DMS 273 (cell line): ENCODE data around the gene PTAFR.

Source experiments
- DNase-seq: peaks from one replicate; lab custom pipeline; 2025; ENCODE audit not compliant: unreplicated experiment; lab: John Stamatoyannopoulos, UW

The PTAFR gene

DNA sequence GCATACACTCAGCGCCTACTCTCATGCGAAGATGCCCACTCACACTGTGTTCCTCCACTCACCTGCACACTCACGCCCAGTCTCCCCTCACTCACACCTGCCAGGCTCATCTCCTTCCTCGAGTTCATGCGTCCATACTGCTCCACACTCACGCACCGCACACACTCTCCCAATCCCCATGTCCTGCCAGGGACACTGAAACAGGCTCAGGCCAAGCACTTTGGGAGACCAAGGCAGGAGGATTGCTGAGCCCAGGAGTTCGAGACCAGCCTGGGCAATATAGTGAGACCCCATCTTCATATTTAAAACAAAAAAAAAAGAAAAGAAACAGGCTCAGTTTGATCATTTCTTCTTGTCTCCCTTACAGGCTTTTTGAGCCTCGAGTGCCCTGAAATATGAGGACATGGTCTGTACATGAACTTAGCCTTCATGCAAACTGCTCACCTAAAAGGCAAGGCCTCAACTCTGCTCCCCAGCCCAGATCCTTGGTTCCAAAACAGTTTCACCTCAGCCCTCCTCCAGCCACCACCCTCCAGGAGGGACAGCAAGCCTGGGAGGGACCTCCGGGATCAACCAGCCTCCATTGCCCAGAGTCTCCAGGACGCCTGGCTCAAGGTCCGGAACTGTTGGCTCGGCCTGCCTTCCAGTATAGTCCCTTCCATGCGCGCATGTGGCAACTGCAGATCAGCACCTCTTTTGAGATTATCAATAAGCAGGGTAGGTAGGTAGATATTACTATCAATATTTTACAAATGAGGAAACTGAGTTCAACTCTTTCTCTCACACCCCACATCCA lies 2.4 kb upstream of the PTAFR start:
- no peak for DNase-seq

DNA sequence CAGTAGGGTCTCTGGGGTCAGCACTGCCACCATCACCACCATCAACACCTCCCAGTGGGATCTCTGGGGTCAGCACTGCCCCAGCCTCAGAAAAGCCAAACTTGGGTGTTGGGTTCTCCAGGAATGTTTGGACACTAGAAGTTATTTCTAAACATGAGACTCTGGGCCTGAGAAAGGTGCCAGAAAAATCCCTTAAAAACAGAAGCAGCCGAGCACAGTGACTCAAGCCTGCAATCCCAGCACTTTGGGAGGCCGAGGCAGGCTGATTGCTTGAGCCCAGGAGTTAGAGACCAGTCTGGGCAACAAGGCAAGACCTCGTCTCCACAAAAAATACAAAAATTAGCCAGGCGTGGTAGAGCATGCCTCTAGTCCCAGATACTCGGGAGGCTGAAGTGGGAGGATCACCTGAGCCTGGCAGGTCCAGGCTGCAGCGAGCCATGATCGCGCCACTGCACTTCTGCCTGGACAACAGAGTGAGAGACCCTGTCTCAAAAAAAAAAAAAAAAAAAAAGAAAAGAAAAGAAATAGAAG lies 470 bp downstream of the PTAFR start:
- DNase-seq, result no peak

DNA sequence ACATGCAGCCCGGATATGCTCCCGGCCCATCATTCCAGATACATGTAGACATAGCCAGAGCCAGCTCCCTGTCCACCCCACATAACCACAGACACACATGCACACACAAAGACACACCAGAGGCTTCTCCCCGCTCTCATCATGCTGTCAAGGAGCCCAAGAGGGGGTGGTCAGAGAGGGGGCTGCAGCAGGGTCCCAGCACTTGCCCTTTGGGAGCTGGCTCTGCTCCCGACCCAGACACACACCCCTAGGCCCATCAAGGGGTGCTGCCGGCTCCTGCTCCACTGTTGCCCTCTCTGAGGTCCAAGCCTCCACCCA lies 2.6 kb downstream of the PTAFR start:
- no peak for DNase-seq

DNA sequence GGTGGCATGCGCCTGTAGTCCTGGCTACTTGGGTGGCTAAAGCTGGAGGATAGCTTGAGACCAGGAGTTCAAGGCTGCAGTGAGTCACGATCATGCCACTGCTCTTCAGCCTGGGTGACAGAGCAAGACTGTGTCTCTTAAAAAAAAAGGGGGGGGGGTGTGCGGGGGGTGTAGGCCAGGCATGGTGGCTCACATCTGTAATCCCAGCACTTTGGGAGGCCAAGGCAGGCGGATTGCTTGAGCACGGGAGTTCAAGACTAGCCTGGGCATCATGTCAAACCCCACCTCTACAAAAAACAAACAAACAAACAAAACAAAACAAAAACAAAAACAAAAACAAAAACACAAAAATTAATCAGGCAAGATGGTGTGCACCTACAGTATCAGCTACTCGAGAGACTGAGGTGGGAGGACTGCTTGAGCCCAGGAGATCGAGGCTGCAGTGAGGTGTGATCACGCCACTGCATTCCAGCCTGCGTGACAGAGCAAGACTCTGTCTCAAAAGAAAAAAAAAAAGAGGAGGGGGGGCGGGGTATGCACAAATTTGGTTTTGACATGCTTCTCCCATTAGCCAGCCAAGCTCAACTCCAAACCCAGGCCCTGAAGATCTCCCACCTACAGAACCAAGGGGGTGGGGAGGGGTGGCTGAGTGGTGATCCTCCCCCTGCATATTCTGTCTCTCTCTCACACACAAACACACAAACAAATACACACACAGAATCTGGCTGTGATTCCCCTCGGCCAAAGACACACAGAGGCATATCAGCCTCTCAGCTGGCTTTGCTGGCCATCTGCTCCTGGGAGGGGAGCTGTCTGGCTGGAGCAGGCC lies 3.1 kb downstream of the PTAFR start:
- peak; percentile 70 for DNase-seq

DNA sequence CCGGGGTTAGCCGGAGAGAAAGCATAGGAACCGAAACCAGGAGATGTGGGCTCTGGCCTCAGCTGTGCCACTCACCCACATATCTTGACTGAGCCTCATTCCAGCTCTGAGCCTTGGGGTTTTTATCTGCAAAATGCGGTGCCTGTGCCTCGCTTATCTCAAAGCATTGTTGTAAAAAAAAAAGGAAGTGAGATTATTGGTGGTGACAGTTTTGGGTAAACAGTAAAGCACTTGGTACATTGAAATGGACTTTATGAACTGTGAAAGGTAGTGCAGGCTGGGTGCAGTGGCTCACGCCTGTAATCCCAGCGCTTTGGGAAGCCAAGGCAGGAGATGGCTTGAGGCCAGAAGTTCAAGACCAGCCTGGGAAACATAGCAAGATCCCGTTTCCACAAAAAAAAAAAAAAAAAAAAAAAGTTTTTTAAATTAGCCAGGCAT lies 3.8 kb downstream of the PTAFR start:
- DNase-seq, result no peak

DNA sequence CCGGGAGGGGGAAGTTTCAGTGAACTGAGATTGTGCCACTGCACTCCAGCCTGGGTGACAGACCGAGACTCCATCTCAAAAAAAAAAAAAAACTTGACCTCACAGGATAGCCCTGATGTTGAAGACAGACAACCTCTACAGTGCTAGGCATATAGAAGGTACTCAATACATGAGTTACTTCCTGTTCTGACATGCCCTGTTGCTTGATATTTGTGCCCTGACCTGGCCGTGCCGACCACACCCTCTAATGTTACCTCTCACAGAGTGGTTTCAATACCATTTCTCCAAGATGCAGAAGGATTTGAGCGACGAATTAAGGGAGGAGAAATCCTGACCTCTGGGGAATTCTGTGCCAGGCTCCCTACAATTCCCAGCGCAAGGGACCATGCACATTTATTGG lies 5.2 kb downstream of the PTAFR start:
- DNase-seq, result no peak

DNA sequence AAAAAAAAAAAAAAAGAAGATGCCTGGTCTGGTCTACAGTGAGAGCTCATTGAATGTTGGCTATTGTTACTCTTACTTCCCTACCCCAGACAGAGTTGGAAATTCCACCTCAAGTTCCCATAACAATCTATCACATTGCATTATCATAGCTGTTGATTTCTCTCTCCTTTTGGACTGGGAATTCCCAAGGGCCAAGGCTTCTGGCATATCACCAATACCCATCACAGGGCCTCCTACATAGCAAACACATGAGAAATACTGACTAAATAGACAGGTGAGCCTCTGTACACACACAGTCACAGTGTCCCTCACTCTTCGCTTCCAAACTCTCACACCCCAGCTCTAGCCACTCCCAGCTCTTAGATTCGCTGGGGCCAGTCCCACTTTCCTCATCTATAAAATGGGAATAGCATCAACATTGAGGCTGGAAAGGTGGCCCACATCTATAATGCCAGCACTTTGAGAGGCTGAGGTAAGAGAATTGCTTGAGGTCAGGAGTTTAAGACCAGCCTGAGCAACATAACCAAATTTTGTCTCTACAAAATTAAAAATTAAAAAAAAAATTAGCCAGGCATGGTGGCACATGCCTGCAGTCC lies 6.4 kb downstream of the PTAFR start:
- DNase-seq, result no peak

DNA sequence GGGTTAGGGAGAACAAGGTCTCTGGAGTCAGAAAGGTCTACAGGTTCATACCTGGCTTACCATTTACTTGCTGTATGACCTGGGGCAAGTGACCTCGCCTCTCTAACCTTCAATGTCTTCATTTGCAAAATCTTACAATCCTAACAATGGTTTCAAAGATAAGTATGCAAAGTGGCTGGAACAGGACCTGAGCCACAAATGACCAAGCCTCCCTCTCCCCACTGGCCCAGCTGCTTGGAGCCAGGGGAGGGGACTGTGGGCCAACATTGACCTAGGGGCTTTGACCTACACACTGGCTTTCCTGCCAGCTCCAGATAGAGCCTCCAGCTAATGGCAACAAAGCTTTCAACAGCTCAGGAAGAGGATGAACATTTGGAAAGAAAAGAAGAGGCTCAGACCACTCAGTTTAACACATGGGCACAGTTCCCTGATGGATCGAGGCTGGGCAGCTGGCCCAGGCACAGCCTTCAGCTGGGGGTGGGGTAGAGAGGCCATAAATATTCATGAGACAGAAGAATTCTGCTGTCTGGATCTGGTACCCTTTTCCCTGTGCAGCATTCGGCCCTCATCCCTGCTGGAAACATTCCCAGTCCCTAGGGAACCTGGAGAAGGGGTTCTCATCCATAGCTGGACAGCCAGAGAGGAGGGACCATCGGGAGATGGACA lies 12.9 kb downstream of the PTAFR start:
- DNase-seq, result peak; percentile 88

DNA sequence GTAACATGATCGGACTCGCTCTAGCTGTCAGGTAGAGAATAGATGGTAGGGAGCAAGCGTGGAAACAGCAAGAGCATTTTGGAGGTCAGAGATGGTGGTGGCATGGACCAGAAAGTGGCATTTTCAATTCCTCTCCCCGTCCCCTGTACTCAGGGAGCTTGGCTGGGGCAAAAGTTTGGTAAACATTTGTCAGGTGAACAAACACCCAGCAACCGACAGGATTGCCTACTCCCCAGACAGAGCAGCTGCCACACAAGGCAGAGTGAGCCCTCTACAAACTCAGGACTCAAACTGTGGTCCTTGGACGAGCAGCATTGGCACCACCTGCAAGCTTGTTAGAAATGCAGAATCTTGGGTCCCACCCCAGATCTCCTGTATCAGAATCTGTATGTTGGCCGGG lies 14.3 kb downstream of the PTAFR start:
- DNase-seq, result no peak

DNA sequence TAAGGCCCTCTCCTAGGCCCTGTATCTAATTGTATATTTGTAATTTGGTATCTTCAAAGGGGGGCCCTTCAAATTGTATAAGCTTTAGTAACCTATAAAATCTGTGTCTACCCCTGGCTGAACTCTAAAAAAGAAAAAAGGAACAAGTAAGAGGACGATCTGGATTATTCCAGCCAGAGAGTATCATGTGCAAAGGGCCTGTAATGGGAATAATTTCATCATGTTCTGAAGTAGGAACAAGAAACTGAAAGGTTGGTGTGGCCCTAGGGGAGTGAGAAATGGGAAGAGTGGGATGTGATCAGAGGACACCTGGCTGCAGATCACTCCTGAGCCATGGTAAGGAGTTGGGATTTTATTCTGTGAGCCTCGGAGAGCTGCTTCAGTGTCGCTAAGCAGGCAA lies 14.7 kb downstream of the PTAFR start:
- no peak for DNase-seq

DNA sequence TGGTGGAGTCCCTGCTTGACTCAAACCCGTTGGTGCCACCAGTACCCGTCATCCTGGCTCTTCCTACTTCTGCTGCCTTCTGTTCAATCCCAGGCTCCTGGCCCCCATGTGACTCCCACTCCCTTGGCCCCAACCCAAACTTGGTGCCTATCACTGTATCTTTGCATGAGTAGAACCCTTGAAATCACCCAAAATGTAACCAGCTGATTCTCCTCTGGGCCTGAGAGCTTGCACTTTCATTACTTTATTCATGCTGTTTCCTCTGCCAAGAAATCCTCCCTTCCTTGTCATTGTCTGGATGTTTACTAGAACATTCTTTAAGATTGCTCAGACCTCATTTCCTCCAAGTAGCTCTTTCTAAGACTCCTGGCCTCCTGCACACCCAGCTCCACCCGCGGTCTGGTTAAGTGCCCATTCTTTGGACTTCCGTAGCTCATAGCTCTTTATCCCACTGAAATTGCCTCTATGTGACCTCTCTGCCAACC lies 15.7 kb downstream of the PTAFR start:
- DNase-seq, result no peak

DNA sequence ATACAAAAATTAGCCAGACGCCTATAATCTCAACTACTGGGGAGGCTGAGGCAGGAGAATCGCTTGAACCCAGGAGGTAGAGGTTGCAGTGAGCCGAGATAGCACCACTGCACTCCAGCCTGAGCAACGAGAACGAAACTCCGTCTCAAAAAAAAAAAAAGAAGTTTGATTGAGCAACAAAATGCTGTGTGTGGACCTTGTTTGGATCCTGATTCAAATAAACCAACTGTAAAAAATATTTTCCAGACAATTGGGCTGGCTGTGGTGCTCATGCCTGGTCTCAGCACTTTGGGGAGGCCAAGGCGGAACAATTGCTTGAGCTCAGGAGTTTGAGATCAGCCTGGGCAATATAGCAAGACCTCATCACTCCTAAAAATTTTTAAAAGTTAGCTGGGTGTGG lies 16.8 kb downstream of the PTAFR start:
- DNase-seq, result no peak

DNA sequence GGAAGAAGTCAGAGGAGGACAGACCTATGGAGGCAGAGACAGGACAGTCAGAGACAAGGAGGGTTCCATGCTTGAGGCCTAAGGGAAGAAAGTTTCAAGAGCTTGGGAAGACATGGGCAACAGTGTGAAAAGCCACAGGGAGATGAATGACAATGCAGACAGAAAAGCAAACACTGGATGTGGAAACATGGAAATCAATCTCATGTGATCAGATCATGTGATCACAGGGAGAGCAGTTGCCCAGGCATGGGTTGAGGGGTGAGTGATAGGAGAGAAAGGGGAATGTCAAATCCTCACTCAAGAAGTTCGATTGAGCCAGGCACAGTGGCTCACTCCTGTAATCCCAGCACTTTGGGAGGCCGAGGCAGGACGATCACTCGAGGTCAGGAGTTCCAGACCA lies 17.2 kb downstream of the PTAFR start:
- DNase-seq, result no peak

DNA sequence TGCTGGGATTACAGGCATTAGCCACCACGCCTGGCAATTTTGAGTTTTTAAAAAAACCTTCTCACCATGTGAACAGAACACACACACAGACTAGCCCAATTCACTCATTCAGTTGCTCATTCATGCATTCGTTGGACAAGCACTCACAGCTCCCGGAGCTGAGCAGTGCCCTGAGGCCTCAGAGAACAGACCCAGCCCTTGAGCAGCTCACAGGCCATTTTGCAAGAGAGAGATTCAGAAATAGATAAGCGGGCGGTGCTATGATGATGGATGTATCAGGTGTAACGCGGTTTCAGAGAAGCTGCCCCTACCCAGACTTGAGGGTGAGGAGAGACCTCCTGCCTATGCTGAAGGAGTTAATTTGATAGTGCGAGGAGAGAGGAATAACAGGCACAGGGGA lies 18.6 kb downstream of the PTAFR start:
- DNase-seq, result no peak

DNA sequence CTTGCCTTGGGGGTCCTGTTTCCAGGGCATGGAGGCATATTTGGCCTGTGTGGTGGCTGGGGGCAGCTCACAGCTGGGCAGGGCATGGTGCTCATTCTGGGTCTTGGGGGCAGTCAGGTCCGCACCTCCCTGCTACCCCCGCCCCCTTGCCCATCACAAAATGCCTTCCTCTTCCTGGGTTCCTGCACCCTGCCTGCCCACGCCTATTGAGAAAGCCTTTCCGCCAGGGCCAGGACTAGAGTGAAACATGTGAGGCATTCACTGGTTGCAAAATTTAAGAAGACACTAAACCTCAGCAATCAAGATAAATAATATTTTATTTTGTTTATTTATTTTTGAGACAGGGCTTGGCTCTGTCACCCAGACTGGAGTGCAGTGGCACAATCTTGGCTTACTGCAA lies 19.7 kb downstream of the PTAFR start:
- DNase-seq, result no peak

DNA sequence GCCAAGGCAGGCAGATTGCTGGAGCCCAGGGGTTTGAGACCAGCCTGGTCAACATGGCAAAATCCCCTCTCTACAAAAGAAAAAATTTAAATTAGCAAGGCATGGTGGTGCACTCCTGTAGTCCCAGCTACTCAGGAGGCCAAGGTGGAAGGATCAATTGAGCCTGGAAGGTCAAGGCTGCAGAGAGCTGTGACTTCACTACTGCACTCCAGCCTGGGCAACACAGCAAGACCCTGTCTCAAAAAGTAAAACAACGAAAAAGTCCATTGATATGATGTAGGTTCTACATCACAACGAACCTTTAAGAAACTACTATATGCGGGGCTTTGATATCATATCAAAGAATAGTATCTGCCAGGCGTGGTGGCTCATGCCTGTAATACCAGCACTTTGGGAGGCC lies 20.9 kb downstream of the PTAFR start:
- no peak for DNase-seq

DNA sequence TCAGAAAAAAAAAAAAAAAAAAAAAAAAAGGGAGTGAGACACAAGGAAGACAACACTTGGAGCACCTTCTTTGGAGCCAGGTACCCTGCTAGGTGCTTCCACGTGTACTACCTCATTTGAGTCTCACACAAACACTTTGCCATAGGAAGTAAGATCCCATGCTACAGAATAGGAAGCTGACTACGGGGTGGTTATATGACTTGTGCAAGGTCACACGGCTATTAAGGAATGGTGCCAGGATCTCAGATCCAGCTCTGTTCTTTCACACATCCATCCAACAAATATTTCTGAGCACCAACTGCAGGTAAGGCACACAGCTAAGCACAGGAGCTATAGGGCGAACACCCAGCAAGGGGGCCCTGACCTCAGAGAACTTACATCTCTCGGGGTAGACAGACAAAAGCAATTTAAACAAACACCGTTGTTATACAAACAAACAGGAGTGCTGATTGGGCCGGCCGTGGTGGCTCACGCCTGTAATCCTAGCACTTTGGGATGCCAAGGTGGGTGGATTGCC lies 22.4 kb downstream of the PTAFR start:
- DNase-seq, result no peak

DNA sequence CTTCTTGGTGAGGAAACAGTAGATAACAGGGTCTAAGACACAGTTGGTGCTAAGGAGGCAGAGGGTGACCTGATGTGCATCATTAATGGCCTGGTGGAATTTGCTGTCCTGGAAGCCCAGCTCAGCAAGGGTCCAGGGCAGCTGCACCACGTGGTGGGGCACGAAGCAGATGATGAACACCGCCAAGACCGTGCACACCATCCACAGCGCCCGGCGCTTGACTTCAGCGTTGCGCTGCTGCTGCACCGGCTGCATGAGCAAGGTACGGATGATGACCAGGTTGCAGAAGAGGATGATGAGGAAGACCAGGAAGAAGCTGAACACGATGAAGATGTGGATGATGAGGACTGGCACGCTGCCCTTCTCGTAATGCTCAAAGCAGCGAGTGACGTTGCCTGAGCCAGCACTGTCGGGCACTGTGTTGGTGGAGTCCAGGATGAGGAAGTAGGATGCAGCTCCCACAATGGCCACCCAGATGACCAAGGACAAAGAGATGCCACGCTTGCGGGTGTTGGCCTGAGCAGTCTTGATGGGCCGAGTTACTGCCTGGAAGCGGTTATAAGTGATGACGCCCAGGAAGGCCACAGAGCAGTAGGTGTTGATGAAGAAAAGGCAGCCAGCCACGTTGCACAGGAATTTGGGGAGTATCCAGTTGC lies 26.2 kb downstream of the PTAFR start:
- DNase-seq, result no peak

DNA sequence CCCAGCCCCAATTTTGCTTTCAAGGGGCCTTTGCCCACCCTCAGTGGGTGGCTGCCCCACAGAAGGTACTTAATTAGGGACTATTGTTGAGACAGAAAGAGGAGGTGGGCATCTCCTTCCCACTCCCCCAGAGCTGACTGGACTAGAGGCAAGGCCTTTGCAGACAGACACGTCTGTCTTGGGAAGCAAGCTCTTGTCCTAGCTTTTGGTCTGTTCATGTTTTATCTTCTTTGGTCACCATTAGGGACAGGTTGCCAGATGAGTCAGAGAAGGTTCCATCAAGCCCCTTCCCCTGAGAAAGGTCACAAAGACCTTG lies 27.7 kb downstream of the PTAFR start:
- no peak for DNase-seq

DNA sequence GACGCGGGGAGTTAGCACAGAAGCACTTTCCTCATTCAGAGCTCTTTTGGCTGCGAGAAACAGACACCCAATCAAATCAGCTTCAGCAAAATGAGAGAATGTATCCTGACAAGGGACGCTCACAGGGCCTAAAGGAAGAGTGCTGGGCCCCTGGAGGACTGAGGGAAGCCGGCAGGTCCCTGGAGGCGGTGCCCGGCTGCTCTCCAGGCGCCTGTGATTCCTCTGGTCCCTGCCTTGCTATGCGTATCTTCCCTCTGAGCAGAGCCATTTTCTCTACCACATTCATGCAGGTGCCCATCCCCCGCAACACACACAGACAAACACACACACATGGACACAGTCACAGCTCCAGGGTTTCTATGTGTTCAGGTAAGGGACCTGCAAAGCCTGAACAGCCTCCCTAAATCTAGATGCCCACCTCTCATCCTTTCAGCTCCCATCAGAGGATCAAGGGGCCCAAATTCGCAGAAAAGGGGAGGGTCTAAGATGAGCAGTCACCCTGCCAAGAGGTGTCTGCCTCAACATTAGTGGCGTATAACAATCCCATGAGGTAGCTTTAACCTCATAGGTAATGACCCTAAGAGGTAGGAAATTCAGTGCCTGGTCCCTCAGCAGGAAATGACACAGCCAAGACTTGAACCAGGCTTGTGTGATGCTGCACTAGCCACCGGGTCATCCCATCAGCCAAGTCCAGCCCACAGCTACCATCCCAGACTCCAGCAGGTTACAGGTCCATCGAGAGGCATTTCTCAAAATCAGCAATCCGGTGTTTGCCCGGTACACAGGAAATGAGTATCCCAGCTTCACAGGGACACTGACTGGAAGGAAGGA lies 29.0 kb downstream of the PTAFR start:
- no peak for DNase-seq
